Jurkat, Clone E6-1 (cell line): ENCODE measurements around the gene ANXA8L1.
"Not testable (repeated sequence)": the region's sequence is repeated elsewhere in the genome, so short reads cannot be mapped to it uniquely, and the experiment has no call there.

ENCODE experiments used
- DNase-seq: peaks from one replicate; pipeline ENCODE4 v3.0.0-alpha.2; 2011; ENCODE audit warnings: low read depth, low spot score
- H3K4me3 ChIP-seq: 2 replicates; pipeline ENCODE4 v1.5.1; 2011; ENCODE audit warnings: mild to moderate bottlenecking, low read length, control low read depth, moderate library complexity

Gene ANXA8L1

GRCh38 chr10:46391422-46391821, 15.8 kb downstream of the ANXA8L1 start:
- not testable (repeated sequence) for H3K4me3 ChIP-seq, DNase-seq

DNA sequence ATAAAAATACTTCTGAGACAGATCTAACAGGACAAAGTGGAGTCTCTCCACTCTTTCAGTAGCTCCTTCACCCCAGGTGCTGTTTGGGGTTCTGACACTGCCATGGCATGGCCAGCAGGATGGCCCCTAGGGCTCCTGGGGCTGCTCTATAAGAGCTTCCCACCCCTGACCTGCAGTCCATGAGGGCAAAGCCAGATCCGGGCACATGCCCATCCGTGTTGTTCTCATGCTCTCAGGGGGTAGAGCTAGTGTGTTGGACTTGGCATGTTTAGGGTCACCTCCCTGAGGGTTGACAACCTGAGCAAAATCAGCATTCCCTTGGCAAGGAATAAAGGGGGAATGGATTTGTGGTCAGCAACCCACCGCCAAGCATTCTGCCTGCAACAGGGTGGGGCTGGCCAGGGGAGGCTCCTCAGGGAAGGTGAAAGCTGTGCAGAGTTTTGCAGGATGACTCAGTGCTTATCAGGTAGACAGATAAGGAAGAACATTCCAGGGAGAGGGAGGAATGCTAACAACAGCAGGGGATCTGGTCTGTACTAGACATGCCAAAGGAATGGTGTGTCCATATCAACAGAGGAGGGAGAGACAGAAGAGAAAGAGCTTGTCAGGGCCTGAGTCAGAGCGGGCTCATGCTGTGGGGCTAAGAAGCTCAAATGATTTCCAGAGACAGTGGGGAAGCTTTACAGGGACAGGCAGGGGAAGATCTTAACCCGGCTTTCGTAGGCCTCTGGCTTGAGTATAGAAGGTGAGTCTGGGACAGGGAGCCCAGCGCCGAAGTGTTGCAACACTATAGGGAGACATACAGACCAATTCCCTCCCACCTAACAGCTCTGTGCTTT, 21.1 kb downstream of the ANXA8L1 start:
- not testable (repeated sequence) for DNase-seq, H3K4me3 ChIP-seq

DNA sequence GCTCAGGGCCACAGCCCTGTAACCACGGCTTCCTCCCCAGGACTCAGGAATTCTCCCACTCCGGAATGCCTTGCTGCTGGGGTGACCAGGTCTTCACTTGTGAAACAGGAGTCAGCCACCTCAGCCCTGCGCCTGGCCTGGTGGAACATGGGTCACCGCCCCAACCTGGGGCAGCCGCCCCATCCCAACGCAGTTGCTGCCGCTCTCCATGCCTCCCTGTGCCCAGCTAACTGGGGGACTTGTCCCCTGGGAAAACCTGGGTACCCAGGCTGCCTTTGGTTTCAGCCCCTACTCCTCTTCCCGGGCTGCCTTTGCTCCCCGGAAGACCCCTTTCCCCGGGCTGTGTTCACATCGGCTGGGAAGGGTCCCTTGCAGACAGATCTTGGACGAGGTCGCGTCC, 22.2 kb downstream of the ANXA8L1 start:
- H3K4me3 ChIP-seq, DNase-seq: not testable (repeated sequence)

GRCh38 chr10:46398212-46398886, 22.8 kb downstream of the ANXA8L1 start:
- H3K4me3 ChIP-seq, result peak overlapping the region; percentile 24
- DNase-seq, result not testable (repeated sequence)

GRCh38 chr10:46409556-46409955, 34.0 kb downstream of the ANXA8L1 start:
- not testable (repeated sequence) for DNase-seq

GRCh38 chr10:46411123-46411522, 35.5 kb downstream of the ANXA8L1 start:
- not testable (repeated sequence) for DNase-seq, H3K4me3 ChIP-seq

More at GRCh38 chr10:46409556-46409955, 34.0 kb downstream of the ANXA8L1 start:
- H3K4me3 ChIP-seq, result not testable (repeated sequence)

DNA sequence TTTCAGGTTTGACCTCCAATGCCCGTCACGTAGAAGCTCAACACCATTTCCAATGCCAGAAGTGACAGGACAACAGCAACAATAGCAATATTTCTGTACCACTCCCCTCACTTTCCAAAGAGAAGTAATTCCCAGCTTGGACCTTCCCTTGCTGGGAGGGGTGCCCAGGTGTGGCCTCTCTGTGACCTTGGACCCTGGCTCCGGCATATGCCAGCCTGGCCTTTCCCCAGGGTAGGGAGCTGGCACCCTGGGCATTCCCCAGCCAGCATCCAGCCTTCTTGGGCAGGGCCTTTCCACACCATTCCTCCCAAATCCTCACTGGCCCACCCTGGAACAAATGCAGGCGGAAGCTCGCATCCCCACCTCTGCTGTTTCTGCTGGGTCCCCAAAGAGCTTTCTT, 37.1 kb downstream of the ANXA8L1 start:
- not testable (repeated sequence) for DNase-seq, H3K4me3 ChIP-seq

GRCh38 chr10:46415291-46415690, 39.7 kb downstream of the ANXA8L1 start:
- DNase-seq, H3K4me3 ChIP-seq: not testable (repeated sequence)

DNA sequence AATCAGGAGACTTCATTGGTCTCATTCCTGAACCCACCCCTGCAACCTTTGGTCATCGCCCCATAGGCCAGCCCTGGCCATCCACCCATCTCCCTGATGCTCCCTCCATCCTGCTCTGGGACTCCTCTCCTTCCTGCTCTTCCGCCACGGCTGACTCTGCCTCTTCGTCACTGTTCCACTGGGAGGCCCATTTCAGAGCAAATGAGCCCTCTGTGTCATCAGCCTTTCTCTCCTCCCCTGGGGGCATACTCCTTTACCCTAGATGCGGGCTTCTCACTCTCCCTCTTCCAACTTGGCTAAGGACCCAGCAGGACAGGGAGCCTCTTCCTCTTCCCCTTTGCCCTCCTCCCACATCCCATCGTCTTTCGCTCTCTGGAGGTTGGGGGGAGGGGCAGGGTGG, 42.7 kb downstream of the ANXA8L1 start:
- not testable (repeated sequence) for DNase-seq

GRCh38 chr10:46419570-46420379, 44.2 kb downstream of the ANXA8L1 start:
- not testable (repeated sequence) for H3K4me3 ChIP-seq, DNase-seq

More for the DNA sequence above, 42.7 kb downstream of the ANXA8L1 start:
- not testable (repeated sequence) for H3K4me3 ChIP-seq

DNA sequence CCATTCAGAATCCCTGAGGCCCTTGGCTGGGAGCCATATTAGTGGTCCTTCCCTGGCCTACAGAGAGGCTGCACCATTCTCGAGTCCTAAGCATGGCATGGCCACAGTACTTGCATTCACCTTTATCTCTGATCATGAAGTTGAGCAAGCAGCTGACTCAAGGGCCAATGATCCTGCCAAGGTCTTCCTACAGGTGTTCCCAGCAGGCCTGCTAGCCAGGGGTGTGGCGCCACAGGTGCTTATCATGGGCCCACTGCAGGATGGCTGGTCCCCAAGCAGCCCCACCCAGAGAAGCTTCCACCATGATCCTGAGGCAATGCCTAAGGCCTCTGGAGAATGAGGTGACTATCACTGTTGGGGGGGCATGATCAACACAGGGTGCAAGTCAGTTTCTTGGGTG, 48.0 kb downstream of the ANXA8L1 start:
- not testable (repeated sequence) for DNase-seq, H3K4me3 ChIP-seq

GRCh38 chr10:46440942-46441341, 65.4 kb downstream of the ANXA8L1 start:
- DNase-seq, H3K4me3 ChIP-seq: not testable (repeated sequence)
